Muscle layer of duodenum (tissue), 2 donors: Measurements from ENCODE around the gene KIF6.

Experiments
- H3K27ac ChIP-seq: one replicate; pipeline ENCODE4 v1.7.0; 2013; ENCODE audit warnings: mild to moderate bottlenecking, low read length
- H3K27me3 ChIP-seq: one replicate; pipeline ENCODE4 v1.7.0; 2013; ENCODE audit warnings: low read depth, mild to moderate bottlenecking, control low read depth, low read length
- H3K36me3 ChIP-seq, 2 donors: one replicate each; pipeline ENCODE4 v1.7.0; 2013; ENCODE audit warnings: low read length in 2 of 2, control low read depth in 1 of 2, mild to moderate bottlenecking in 1 of 2; ENCODE audit not compliant: insufficient read depth in 2 of 2, control insufficient read depth in 1 of 2
- H3K4me1 ChIP-seq, 2 donors: one replicate each; pipeline ENCODE4 v1.7.0; 2013; ENCODE audit warnings: low read length in 2 of 2, mild to moderate bottlenecking in 2 of 2, control low read depth in 1 of 2, moderate library complexity in 1 of 2; ENCODE audit not compliant: insufficient read depth in 2 of 2, control insufficient read depth in 1 of 2
- H3K4me3 ChIP-seq, 2 donors: one replicate each; pipeline ENCODE4 v1.7.0; 2013; ENCODE audit warnings: low read length in 2 of 2, low read depth in 1 of 2, mild to moderate bottlenecking in 1 of 2
- H3K9me3 ChIP-seq, 2 donors: one replicate each; pipeline ENCODE4 v1.7.0; 2013; ENCODE audit warnings: low read length in 2 of 2, control low read depth in 1 of 2, mild to moderate bottlenecking in 1 of 2; ENCODE audit not compliant: control insufficient read depth in 1 of 2
- donor health status: healthy.

Gene KIF6

GRCh38 chr6:39654121-39654520 is 71.1 kb downstream of the KIF6 start:
- Histone ChIP-seq H3K4me1 (no peaks in the 10 kb centered on the region), H3K27ac (no peak overlapping the region), H3K4me3 (no peak overlapping the region), H3K27me3 (no peaks in the 10 kb centered on the region), H3K9me3 (no peaks in the 10 kb centered on the region), H3K36me3 (no peaks in the 10 kb centered on the region)

- Histone ChIP-seq H3K4me1 (no peaks in the 10 kb centered on the region), H3K27me3 (no peaks in the 10 kb centered on the region), H3K9me3 (no peaks in the 10 kb centered on the region), H3K36me3 (no peaks in the 10 kb centered on the region), H3K27ac (no peak overlapping the region), H3K4me3 (no peak overlapping the region)
Measured at GRCh38 chr6:39653612-39654011, 71.6 kb downstream of the KIF6 start.

- no peaks in the 10 kb centered on the region for H3K4me1 ChIP-seq
- no peaks in the 10 kb centered on the region for H3K27me3 ChIP-seq
- H3K27ac ChIP-seq, result no peak overlapping the region
- H3K4me3 ChIP-seq, result no peak overlapping the region
- H3K9me3 ChIP-seq, result no peaks in the 10 kb centered on the region
- no peaks in the 10 kb centered on the region for H3K36me3 ChIP-seq
Measured at GRCh38 chr6:39649996-39650395, 75.2 kb downstream of the KIF6 start.

- Histone ChIP-seq H3K9me3 (no peaks in the 10 kb centered on the region), H3K4me3 (no peak overlapping the region), H3K4me1 (peaks cover 0 to 12% of the 10 kb centered on the region in 2 donors), H3K36me3 (no peaks in the 10 kb centered on the region), H3K27ac (no peak overlapping the region), H3K27me3 (no peaks in the 10 kb centered on the region)
Measured at GRCh38 chr6:39646751-39647420, 78.3 kb downstream of the KIF6 start.

GRCh38 chr6:39642270-39642669 is 82.9 kb downstream of the KIF6 start:
- peaks cover 0 to 13% of the 10 kb centered on the region in 2 donors for H3K4me1 ChIP-seq
- no peaks in the 10 kb centered on the region for H3K9me3 ChIP-seq
- no peaks in the 10 kb centered on the region for H3K36me3 ChIP-seq
- H3K27ac ChIP-seq, result no peak overlapping the region
- H3K4me3 ChIP-seq, result no peak overlapping the region
- H3K27me3 ChIP-seq, result no peaks in the 10 kb centered on the region

- peaks cover 0 to 13% of the 10 kb centered on the region in 2 donors for H3K4me1 ChIP-seq
- H3K36me3 ChIP-seq, result no peaks in the 10 kb centered on the region
- H3K4me3 ChIP-seq, result no peak overlapping the region
- H3K27me3 ChIP-seq, result no peaks in the 10 kb centered on the region
- no peak overlapping the region for H3K27ac ChIP-seq
- H3K9me3 ChIP-seq, result no peaks in the 10 kb centered on the region
Measured at GRCh38 chr6:39638126-39638822, 86.9 kb downstream of the KIF6 start.

- H3K4me3 ChIP-seq, result no peak overlapping the region
- no peaks in the 10 kb centered on the region for H3K9me3 ChIP-seq
- H3K4me1 ChIP-seq, result no peaks in the 10 kb centered on the region
- H3K36me3 ChIP-seq, result no peaks in the 10 kb centered on the region
- H3K27me3 ChIP-seq, result no peaks in the 10 kb centered on the region
- no peak overlapping the region for H3K27ac ChIP-seq
Measured at GRCh38 chr6:39634646-39635341, 90.4 kb downstream of the KIF6 start.

- H3K27me3 ChIP-seq, result no peaks in the 10 kb centered on the region
- H3K9me3 ChIP-seq, result no peaks in the 10 kb centered on the region
- no peak overlapping the region for H3K4me3 ChIP-seq
- no peak overlapping the region for H3K27ac ChIP-seq
- H3K36me3 ChIP-seq, result no peaks in the 10 kb centered on the region
- H3K4me1 ChIP-seq, result no peaks in the 10 kb centered on the region
Measured at GRCh38 chr6:39625209-39625608, 100.0 kb downstream of the KIF6 start.

GRCh38 chr6:39623750-39624149 is 101.5 kb downstream of the KIF6 start:
- Histone ChIP-seq H3K36me3 (no peaks in the 10 kb centered on the region), H3K27me3 (no peaks in the 10 kb centered on the region), H3K4me3 (no peak overlapping the region), H3K4me1 (no peaks in the 10 kb centered on the region), H3K9me3 (no peaks in the 10 kb centered on the region), H3K27ac (no peak overlapping the region)

GRCh38 chr6:39617520-39617919 is 107.7 kb downstream of the KIF6 start:
- Histone ChIP-seq H3K4me1 (peaks cover 0 to 6% of the 10 kb centered on the region in 2 donors), H3K36me3 (no peaks in the 10 kb centered on the region), H3K4me3 (no peak overlapping the region), H3K27me3 (no peaks in the 10 kb centered on the region), H3K27ac (no peak overlapping the region), H3K9me3 (no peaks in the 10 kb centered on the region)

GRCh38 chr6:39617026-39617425 is 108.2 kb downstream of the KIF6 start:
- Histone ChIP-seq H3K9me3 (no peaks in the 10 kb centered on the region), H3K36me3 (no peaks in the 10 kb centered on the region), H3K4me3 (no peak overlapping the region), H3K27me3 (no peaks in the 10 kb centered on the region), H3K27ac (no peak overlapping the region), H3K4me1 (peaks cover 0 to 6% of the 10 kb centered on the region in 2 donors)
